GM21528 (cell line): ENCODE results near the gene METTL23.

Source experiments
- ATAC-seq: cut with Tn5 transposase; IDR thresholded peaks from one replicate; pipeline ENCODE4 v1.9.1; 2021; ENCODE audit warnings: mild to moderate bottlenecking, moderate library complexity; ENCODE audit not compliant: unreplicated experiment, low FRiP score

The METTL23 gene

GRCh38 chr17:76752006-76752405 lies 25.4 kb downstream of the METTL23 start:
- no peak for ATAC-seq

GRCh38 chr17:76753061-76753961 lies 26.7 kb downstream of the METTL23 start:
- ATAC-seq: no peak

GRCh38 chr17:76755285-76755684 lies 28.6 kb downstream of the METTL23 start:
- no peak for ATAC-seq

GRCh38 chr17:76757256-76757655 lies 30.6 kb downstream of the METTL23 start:
- no peak for ATAC-seq

DNA sequence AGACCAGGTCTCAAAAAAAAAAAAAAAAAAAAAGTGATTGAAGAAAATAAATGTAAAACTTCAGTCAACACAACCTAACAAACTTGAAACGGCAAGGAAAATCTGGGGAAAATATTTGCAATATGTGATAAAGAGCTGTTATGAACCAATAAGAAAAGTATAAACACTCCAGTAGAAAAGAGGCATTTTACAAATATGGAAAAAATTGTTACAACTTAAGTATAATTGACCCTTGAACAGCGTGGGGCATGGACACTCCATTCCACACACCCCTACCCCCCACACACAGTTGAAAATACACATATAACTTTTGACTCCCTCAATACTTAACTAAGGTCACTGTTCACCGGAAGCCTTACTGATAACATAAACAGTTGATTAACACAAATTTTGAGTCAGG lies 31.9 kb downstream of the METTL23 start:
- ATAC-seq: no peak

- no peak for ATAC-seq
Measured at GRCh38 chr17:76772842-76773525, 46.3 kb downstream of the METTL23 start.

DNA sequence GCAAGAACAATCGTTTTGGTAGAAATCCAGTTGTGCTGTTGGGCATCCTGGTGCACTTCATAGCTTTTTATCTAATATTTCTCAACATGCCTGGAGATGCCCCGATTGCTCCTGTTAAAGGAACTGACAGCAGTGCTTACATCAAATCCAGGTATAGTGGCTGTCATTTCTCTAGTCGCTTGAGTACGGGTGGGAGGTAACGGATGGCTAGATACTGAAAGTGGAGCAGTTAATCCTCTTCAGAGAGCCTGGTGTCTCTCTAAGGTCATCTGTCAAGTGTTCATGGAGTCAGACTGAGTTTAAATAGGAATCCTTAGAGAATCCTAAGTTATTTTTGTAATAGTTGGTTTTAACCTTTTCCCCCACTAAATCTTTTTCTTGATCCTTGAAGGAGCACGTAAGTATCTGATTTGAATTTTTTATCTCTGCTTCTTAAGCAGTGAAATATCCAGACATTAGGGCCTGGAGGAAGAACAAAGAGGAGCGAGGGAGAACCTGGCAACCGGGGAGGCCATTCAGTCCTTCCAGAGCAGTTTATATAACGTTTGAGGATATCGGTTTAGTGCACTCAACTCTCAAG lies 48.5 kb downstream of the METTL23 start:
- no peak for ATAC-seq

- no peak for ATAC-seq
Measured at GRCh38 chr17:76781056-76781982, 54.7 kb downstream of the METTL23 start.

- no peak for ATAC-seq
Measured at GRCh38 chr17:76783146-76783545, 56.5 kb downstream of the METTL23 start.
